GM19035 (cell line): ENCODE results near the gene PCBP2.

Source experiments
- ATAC-seq: cut with Tn5 transposase; IDR thresholded peaks from one replicate; pipeline ENCODE4 v1.9.1; 2021; ENCODE audit not compliant: unreplicated experiment

The PCBP2 gene

DNA sequence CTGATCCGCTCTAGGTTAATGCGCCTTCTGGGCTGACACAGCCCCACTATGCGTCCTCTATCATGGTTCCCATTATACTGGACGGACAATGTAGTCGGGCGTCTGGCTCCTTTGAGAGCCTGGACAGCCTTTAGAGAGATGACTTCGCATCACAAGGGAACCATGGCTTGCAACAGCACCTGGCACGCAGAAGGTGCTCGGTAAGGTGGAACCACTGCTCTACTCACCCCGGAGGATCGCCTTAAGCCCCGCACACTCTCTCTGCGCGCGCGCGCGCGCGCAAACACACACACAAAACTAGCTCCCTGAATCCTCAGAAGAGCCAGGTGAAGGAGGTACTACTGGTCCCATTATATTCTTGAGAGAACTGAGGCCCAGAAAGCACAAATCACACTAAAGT, 40.3 kb downstream of the PCBP2 start:
- ATAC-seq = no peak

DNA sequence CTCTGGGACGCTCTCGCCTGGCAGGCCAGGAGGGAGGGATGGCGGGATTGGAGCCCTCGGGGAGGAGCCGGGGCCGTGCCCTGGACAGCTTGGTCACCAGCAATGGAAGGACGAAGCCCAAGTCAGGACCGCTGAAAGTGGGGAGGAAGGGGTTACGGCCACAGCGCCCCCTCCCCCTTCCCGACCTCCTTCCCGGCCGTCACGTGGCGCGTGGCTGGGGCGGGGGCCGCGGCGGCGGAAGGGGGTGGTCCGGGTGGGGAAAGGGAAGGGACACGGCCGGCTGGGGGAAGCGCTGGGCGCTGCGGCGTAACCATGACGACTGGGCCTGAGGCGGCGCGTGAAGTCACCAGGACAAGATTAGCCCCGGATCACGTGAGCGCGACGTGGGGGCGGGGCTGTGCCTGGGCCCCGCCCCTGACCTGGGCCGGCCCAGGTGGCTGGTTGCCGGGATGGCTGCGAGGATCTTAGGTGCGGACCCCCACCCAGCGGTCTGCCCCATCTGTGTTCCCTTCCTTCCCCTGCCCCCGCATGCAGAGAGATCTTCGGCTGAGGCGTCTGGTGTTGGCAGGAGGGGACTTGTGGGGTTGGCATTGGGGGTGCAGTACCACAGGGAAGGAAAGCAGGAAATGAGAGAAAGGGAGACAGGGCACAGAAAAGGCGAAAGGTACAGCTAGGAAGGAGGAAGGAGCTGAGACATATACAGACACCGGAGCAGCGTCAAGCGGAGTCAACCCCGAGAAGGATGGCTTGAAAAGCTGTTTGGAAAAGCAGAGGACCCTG, 41.1 kb downstream of the PCBP2 start:
- ATAC-seq = peak; percentile 98

DNA sequence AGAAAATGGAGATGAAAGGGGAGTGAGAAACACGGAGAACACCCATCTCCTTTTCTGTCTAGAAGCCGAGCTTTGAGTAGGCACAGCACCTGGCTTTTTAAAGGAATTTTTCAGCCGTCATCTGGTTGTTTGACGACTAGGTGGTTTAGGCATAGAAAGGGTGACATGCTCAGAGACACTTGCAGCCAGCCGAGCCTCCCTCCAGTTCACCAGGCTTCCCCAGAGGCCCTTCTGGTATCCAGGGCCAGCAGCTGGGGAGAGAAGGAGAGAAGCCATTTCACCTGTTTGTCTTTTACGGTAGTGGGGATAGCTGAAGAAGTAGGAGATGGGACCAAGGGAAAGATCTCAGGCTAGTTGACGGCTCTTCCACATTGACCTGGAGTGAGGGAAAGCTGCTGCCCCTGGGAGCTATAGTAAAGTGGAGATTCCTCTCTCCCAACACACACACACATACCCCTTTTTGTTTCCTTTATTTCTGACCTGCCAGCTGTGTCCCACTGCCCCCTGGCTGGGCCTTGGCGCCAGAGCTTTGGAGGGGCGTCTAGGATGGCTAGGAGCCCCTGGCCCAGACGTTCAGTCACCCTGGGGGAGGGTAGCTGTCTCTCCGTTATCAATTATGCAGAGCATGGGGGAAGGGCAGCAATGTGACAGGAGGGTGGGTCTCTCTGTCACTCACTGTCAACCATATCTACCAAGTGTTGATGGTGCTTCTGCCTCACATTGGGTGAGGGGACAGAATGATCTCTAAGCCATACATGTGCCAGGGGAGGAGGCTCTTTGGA, 41.9 kb downstream of the PCBP2 start:
- no peak for ATAC-seq

DNA sequence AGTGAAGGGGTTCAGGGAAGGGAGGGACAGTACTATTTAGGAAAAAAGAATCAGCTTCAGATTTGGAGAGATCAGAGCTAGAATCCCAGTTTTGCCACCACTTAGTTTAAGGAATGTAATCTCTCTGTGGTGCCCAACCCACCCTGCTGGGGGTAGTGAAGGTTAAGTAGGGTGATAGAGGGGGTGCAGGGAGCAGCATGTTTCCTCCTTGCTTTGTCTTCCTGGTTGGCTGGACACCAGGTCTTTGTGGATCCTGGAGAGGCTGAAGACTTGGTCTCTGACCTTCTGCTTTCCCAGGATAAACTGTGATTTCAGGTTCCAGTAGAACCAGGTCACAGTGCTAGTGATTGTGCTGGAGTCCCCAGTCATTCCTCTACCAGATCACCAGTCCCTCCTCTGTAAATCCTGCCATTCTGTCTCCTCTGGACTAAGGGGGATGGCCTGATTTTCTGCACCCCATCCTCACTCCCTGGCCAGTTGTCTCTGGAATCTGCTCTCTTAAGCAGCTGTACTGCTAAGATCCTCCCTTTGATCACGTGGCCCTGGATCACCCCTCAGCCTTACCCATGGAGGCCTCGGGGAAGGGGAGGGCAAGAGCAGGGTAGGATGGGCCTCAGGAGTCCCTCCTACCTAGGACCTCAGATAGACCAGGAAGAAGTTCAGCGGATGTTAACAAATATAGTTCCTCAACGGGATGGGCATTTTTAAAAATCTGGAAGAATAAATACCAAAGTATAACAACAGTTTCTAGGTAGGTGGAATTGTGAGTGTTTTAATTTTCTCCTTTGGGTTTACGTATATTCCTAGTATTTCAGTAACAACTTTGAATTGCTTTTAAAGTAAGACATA, 44.2 kb downstream of the PCBP2 start:
- no peak for ATAC-seq

DNA sequence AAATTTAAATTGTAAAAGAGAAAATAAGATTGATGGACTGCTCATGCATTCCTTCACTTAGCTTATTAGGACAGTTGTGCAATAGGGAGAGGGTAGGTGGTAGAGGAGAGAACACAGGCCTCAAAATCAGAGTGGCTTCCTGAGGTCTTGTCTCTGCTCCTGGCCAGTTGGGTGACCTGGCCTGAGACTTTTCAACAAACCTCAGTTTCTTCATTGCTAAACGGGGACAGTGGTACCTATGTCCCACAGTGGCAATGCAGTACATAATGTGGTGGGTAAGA, 44.8 kb downstream of the PCBP2 start:
- no peak for ATAC-seq

DNA sequence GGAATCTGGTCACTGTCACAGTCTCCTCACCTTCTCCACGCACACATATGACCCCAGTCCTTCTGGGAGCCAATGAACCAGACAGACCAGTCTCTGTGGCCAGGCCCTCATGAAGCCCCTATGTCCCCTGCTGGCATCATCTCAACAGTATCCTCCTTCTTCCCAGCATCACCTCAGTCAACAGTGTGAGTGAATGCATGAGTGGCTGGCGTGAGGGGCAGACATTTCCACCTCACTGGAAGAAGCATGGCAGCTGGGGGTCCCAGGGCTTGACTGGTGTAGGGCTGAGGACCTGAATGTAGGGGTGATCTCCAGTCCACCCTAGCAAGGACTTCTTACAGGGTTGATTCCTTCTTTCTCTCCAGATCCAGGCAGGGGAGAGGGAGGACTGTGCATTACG, 45.6 kb downstream of the PCBP2 start:
- no peak for ATAC-seq

DNA sequence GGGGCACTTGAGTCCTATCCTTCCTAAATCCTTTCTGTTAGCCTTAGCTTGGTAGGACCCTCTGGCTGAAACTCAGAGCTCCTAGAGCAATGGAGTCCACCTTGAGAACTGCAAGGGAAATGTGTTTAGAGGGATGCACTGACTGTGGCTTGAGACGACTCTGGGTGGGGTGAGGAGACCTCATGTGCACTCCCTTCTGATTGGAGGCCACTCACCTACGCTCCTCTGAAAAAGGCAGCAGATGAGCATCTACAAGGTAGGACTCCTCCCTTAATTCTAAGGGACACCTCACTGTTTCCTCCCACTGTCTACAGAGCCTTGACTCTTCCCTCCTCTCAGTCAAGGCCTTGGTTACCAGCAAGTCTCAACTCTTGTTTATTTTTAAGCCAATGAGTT, 46.3 kb downstream of the PCBP2 start:
- ATAC-seq = no peak

DNA sequence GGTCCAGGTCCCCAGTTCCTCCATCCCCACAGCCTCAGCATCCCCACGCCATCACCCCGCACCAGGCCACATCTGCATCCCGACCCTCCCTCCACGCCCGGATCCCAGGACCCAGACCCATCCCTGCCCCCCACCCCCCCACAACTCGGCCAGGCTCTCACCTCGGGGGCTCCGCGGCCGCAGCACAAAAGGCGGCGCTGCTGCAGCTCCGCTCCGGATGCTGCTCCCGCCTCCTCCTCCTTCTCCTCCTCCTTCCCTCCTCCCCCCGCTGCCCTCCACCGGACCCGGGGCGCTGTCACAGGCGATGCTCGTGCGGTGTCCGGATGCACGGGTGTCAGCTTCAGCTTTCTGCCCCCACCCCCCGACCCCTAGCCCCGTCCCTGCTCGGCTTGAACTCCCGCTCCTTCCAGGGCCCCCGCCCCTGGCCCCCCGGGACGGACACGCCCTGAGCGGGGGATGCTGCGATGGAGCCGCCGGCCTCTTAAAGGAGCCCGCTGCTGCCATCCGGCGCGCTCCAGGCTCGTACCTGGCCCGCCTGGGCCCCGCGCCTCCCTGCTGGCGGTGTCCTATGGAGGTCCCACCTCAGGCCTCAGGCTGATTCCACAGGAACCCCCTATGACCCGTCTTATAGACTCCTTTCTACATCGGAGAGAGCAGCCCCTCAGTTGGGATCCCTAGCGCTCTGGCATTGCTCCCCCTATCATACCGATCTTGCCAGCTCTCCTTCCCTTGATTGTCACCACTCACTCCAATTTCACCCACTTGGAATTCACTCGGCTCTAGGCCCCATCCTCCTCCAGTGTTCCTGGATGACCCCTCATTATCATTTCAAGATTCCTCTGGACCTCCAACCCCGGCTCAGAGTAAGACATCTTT, 47.6 kb downstream of the PCBP2 start, which contains the start of gene MAP3K12:
MAP3K12 (minus strand) TSS at position 193 of the 876 bp plus-strand sequence. CDS start 12,067 bp downstream, outside the sequence.
- ATAC-seq = no peak

DNA sequence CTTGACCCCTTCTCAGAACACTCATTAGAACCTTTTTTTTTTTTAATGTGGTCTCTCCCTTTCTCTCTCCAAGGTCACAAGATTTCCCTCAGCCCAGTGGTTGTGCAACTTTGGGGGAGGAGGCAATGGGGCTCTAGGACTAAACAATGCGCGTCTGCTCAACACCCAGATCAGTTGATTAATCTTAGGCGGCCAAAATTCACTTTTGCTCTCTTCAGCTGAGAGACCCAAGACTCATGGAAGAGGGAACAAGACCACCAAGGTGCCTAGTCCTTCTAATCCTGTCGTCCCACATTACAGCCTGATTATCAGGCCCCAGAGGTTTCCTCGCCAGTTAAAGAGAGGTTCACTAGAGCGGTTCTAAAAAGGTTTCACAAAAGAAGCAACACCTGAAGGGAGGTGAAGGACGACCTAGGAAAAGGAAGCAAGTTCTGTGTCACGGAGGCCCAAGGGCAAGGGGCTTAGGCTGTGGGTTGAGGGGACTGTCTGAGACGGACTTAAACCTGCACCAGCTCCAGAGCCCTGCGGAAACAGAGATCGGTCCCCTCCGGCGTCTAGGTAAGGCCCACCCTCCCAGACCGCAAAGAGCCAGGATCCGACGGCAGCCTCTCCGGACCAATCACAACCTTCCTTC, 48.4 kb downstream of the PCBP2 start:
- ATAC-seq = no peak

DNA sequence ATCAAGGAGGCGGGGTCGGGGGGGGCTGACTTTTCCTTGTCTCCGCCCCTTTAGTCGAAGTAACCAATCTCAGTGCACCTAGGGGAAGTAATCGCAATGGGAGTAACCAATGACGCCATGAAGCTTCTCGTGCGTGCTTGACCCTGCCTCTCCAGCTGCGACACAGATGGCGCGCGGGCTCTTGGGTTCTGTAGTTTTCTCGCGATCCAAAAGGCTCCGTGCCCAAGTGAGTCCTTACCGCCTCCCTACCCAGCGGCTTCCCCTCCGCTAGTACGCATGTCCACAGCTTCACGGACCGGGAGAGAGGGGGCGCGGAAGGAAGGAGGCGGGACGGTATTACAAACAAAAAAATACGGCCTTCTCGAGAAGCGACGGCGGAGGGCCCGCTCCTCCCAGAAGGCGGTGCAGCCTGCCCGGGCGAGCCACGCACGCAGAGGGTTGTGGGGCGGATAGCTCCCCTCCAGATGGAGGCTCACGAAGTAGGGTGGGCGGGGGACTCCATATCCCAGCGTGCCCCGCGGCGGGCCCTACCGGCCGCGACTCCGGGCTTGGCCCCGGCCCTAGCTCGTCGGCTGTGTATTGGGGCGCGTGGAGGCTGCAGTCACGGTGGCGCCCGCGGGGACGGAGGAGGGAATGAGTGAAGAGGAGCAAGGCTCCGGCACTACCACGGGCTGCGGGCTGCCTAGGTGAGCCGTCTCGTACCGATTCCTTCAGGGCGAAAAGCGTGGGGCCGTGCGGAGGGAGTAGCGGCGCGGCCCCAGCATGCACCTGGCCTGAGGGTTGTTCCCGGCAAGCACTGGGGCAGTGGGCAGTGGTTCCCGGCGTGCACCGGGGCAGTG, 49.1 kb downstream of the PCBP2 start, which contains the start of gene TARBP2:
TARBP2 (plus strand) TSS at position 508 of the 839 bp plus-strand sequence; CDS start at position 634, 126 bp downstream.
- ATAC-seq = peak; percentile 79

DNA sequence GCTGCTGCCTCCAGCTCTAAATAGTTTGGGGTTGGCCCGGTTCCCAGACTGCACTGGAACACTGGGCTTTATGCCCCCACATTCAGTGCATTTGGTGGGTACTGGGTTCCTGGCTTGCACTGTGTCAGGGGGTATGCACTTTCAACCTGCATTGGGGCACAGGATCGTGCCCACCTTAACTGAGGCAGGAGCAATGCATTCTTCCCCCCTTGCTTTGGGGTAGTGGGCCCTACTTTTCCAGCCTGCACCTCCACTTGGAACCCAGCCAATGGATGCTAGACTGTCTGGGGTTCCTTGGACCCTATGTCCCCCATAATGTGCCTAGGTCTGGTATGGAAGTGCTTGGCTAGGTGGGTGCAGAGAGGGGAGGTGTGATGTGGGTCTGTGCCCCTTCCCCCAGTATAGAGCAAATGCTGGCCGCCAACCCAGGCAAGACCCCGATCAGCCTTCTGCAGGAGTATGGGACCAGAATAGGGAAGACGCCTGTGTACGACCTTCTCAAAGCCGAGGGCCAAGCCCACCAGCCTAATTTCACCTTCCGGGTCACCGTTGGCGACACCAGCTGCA, 49.8 kb downstream of the PCBP2 start:
- ATAC-seq = no peak

DNA sequence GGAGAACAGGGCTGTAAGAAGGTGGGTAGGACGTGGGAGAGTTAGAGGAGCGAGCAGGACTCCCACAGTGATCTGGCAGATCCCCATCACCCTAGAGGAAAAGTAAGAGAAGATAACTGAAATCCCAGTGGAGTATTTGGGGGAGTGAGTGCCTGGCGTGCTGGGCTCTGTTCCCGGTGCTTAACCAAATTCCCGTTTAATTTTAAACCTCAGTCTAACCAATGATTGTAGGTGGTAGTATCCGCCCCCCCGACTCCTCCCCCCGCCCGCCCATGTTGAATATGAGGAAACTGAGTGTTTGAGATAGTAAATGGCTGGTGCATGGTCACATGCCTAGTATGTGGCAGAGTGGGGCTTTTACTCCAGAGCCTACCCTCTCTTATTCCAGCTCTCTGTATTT, 50.4 kb downstream of the PCBP2 start:
- no peak for ATAC-seq

DNA sequence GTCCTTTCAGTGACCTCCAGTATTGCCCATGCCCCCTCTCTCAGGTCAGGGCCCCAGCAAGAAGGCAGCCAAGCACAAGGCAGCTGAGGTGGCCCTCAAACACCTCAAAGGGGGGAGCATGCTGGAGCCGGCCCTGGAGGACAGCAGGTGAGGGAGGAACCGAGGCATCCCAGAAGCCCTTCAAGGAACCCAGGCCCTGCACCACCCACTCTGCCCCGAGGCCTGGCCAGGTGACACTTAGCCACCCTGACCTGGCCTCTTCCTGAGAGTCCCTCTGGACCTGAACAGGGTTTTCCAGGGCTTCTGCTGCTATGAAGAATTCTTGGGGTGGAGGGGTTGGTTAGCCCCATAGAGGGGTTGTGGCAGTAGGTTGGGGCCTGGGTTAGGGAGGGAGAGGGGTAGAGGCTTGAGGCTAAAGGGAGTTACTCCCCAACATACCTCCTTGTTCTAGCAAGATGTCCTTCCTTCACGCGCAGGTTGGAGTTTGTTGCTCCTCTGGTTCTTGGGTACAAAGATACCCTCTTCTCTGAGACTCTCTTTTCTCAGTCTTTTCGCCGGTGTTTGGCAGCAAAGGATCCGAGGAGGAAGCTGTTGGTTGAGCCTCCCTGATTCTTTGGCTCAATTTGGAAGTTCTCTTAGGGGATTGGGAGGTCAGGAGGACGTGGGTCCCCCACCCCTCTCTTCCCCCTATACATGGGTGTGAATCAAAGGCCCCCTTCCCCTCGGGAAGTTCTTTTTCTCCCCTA, 51.3 kb downstream of the PCBP2 start:
- ATAC-seq = no peak

DNA sequence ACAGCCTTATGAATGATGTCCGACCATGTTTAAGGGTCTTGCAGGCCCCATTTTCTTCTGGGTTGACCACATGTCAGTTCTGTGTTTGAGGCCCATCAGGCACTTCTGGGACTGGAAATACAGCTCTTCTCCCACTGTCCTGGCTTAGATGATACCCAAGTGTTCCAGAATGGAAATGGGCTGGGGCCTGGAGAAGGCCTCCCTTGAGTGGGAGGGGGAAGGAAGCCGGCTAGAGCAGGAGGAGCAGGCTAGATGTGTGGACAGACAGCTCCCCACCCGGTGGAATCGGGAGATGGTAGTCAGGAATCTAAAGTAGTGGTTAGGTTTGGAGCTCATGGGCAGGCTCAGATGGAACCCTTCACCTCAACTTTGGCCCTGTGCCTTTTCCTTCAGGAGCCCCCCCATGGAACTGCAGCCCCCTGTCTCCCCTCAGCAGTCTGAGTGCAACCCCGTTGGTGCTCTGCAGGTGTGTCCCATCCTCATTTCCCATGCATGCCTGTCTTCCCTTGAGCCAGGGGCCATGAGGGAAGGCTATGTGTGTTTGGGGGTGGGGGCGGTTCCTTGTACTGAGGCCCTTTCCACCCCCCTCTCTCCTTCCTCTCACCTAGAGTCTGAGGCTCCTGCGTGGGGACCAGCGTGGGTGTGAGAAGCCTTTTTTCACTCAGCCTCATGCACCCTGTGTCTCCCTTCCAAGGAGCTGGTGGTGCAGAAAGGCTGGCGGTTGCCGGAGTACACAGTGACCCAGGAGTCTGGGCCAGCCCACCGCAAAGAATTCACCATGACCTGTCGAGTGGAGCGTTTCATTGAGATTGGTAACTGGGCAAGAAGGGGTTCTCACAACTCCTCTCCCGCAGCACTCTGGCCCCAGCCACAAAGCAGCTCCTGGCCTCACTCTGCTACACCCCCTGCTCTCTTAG, 52.4 kb downstream of the PCBP2 start:
- ATAC-seq = no peak

DNA sequence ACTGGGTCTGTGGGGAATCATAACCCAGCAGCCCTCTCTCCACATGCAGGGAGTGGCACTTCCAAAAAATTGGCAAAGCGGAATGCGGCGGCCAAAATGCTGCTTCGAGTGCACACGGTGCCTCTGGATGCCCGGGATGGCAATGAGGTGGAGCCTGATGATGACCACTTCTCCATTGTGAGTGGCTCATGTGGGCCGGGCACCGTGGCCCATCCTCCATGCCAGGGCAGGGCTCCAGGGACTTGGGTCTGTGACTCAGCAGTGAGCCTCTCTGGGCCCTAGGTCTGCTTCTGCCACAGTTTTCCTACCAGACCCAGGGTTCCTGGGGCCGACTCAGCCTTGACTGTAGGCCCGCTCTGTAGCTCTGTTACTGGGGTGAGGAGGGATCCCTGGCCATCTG, 53.2 kb downstream of the PCBP2 start:
- ATAC-seq = no peak

DNA sequence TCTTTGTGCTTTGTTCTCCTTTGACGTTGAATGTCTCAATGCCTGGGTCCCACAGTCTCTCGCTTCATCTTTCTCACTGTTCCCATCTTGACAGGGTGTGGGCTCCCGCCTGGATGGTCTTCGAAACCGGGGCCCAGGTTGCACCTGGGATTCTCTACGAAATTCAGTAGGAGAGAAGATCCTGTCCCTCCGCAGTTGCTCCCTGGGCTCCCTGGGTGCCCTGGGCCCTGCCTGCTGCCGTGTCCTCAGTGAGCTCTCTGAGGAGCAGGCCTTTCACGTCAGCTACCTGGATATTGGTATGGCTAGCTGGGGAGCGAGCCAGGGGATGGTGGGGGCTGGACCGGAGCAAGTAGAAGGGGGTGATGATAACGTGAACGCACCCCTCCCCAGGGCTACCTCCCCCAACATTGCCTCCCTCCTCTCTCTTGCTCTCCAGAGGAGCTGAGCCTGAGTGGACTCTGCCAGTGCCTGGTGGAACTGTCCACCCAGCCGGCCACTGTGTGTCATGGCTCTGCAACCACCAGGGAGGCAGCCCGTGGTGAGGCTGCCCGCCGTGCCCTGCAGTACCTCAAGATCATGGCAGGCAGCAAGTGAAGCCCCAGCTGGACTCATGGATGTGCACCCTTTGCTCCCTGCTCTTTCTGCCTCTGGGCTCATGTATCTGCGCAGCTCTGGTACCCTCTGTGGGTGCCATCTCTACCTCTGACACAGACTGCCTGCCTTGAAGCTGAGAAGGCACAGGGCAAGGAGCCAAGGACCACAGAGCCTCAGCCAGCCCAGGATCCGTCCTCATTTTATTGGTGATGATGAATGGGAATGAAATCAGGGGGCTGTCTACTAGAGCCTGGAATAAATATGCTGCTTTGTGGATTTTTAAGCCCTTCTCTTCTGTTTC, 53.9 kb downstream of the PCBP2 start:
- no peak for ATAC-seq
